Liver (tissue), 9 donors: ENCODE results near the gene TUBGCP2. TPM values are rescaled to one million over a fixed set of nuclear protein-coding genes. Genes with fewer than 3 reads are reported as not detected.

ENCODE experiments used
- DNase-seq: peaks from one replicate; pipeline ENCODE4 v3.0.0-alpha.2; 2017; ENCODE audit warnings: low spot score
- H3K27ac ChIP-seq, 2 donors: one replicate each; pipeline ENCODE4 v1.7.0; 2013; ENCODE audit warnings: inconsistent platforms in 2 of 2, low read length in 2 of 2, control low read depth in 1 of 2, low read depth in 1 of 2, mild to moderate bottlenecking in 1 of 2
- H3K27me3 ChIP-seq, 4 donors: one replicate each; pipeline versions ENCODE4 v1.6.1 to v1.7.0; 2013; ENCODE audit warnings: low read length in 3 of 4, inconsistent platforms in 1 of 4, mild to moderate bottlenecking in 1 of 4, moderate library complexity in 1 of 4; ENCODE audit not compliant: control insufficient read depth in 4 of 4, insufficient read depth in 4 of 4
- H3K36me3 ChIP-seq, 4 donors: one replicate each; pipeline versions ENCODE4 v1.6.1 to v1.7.0; 2013; ENCODE audit warnings: low read length in 3 of 4, mild to moderate bottlenecking in 3 of 4, low read depth in 1 of 4, moderate library complexity in 1 of 4; ENCODE audit not compliant: control insufficient read depth in 4 of 4, insufficient read depth in 3 of 4
- H3K4me1 ChIP-seq, 4 donors: one replicate each; pipeline versions ENCODE4 v1.6.1 to v1.7.0; 2013; ENCODE audit warnings: low read length in 3 of 4, mild to moderate bottlenecking in 3 of 4, moderate library complexity in 1 of 4; ENCODE audit not compliant: control insufficient read depth in 4 of 4, insufficient read depth in 4 of 4
- H3K4me3 ChIP-seq, 3 donors: one replicate each; pipeline versions ENCODE4 v1.6.1 to v1.7.0; 2013; ENCODE audit warnings: low read length in 3 of 3, control low read depth in 1 of 3, low read depth in 1 of 3, mild to moderate bottlenecking in 1 of 3
- H3K9ac ChIP-seq, 2 donors: one replicate each; pipeline ENCODE4 v1.7.0; 2013; ENCODE audit warnings: low read length in 2 of 2, mild to moderate bottlenecking in 2 of 2, moderate library complexity in 2 of 2, control low read depth in 1 of 2, low read depth in 1 of 2
- H3K9me3 ChIP-seq, 4 donors: one replicate each; pipeline versions ENCODE4 v1.6.1 to v1.7.0; 2013; ENCODE audit warnings: low read length in 3 of 4; ENCODE audit not compliant: control insufficient read depth in 4 of 4
- ATF3 ChIP-seq: IDR thresholded peaks from 2 replicates; pipeline ENCODE4 v1.6.1; 2016; ENCODE audit warnings: antibody characterized with exemption
- EGR1 ChIP-seq, 2 donors: IDR thresholded peaks; 2 replicates each; pipeline ENCODE4 v1.6.1; 2016 to 2018; ENCODE audit warnings: antibody characterized with exemption in 2 of 2, low read depth in 2 of 2
- FOXA1 ChIP-seq: IDR thresholded peaks from 2 replicates; pipeline ENCODE4 v1.6.1; 2016; ENCODE audit warnings: antibody characterized with exemption
- FOXA2 ChIP-seq: IDR thresholded peaks from 2 replicates; pipeline ENCODE4 v1.6.1; 2016; ENCODE audit warnings: antibody characterized with exemption
- GABPA ChIP-seq, 2 donors: IDR thresholded peaks in 1 of 2; conservative IDR thresholded peaks in 1 of 2; 2 replicates each; pipeline ENCODE4 v1.6.1; 2016; ENCODE audit warnings: antibody characterized with exemption in 2 of 2, mild to moderate bottlenecking in 1 of 2, moderate library complexity in 1 of 2
- HNF4A ChIP-seq, 2 donors: conservative IDR thresholded peaks; 2 replicates each; pipeline ENCODE4 v1.6.1; 2016; ENCODE audit warnings: antibody characterized with exemption in 2 of 2, mild to moderate bottlenecking in 2 of 2
- HNF4G ChIP-seq: IDR thresholded peaks from 2 replicates; pipeline ENCODE4 v1.6.1; 2016; ENCODE audit warnings: antibody characterized with exemption
- RAD21 ChIP-seq, 2 donors: IDR thresholded peaks; 2 replicates each; pipeline ENCODE4 v1.6.1; 2016; ENCODE audit warnings: antibody characterized with exemption in 2 of 2, mild to moderate bottlenecking in 2 of 2
- REST ChIP-seq: IDR thresholded peaks from 2 replicates; pipeline ENCODE4 v1.6.1; 2016; ENCODE audit warnings: antibody characterized with exemption, mild to moderate bottlenecking
- RXRA ChIP-seq, 2 donors: IDR thresholded peaks; 2 replicates each; pipeline ENCODE4 v1.6.1; 2017 to 2018; ENCODE audit warnings: antibody characterized with exemption in 2 of 2, mild to moderate bottlenecking in 1 of 2
- SP1 ChIP-seq: IDR thresholded peaks from 2 replicates; pipeline ENCODE4 v1.6.1; 2018; ENCODE audit warnings: antibody characterized with exemption, mild to moderate bottlenecking
- YY1 ChIP-seq: IDR thresholded peaks from 2 replicates; pipeline ENCODE4 v1.6.1; 2016; ENCODE audit warnings: antibody characterized with exemption, mild to moderate bottlenecking
- ZBTB33 ChIP-seq: IDR thresholded peaks from 2 replicates; pipeline ENCODE4 v1.6.1; 2016; ENCODE audit warnings: antibody characterized with exemption
- WGBS: extraction: QIAGEN DNeasy Blood & Tissue Kit; methylation state at CpG from one replicate; pipeline ENCODE4 v1.1.7; 2013; 5-methylcytosine and 5-hydroxymethylcytosine counted together
- polyA plus RNA-seq, 2 donors: library from polyadenylated mRNA; stranded (reverse) in 1 of 2; unstranded in 1 of 2; fragments of 200-250 nt in 1 of 2; fragments of >200 nt in 1 of 2; fragmentation: Nextera tagmentation in 1 of 2; extraction: Ambion mirVana in 1 of 2; gene quantifications; one replicate each; pipeline versions ENCODE4 v1.2.1 to v1.2.3, GENCODE V29; 2013 to 2015
- total RNA-seq, 2 donors: library from RNA; depleted of rRNA; stranded (reverse); fragments of >200 nt; gene quantifications; one replicate each; pipeline ENCODE4 v1.2.3, GENCODE V29; 2014
- TF ChIP-seq, protein P1 (sequence below): fragments of 150-350 bp; IDR thresholded peaks from 2 replicates; pipeline ENCODE4 v1.5.1; 2017; ENCODE audit warnings: improper control_type of control experiment, low read depth, low read length; ENCODE audit not compliant: missing input control
- donor health status: healthy.
- donor health status: healthy.
- donor health status: healthy.
- donor health status: healthy.
- donor health status: healthy.

TUBGCP2 gene
- total and polyA plus RNA-seq, 4 donors = 18.8 to 32.4 (median 27.6) TPM

- no peak for TF ChIP-seq ZBTB33
These were observed 2.9 kb upstream of the TUBGCP2 start (continued) for GRCh38 chr10:133311570-133311969.

DNA sequence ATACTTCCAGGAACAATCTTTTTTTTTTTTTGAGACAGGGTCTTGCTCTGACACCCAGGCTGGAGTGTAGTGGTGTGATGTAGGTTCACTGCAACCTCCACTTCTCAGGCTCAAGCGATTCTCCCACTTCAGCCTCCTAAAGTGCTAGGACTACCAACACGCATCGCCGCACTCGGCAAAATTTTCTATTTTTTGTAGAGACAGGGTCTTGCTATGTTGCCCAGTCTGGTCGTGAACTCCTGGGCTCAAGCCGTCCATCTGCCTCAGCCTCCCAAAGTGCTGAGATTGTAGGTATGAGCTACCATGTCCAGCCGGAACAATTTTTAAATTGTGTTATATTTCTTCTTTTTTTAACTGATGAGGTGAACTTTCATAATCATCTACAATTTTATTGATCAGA, 2.1 kb upstream of the TUBGCP2 start:
- Histone ChIP-seq H3K4me1 (peaks cover 2 to 32% (median 27%) of the 10 kb centered on the region in 4 donors), H3K27me3 (no peaks in the 10 kb centered on the region), H3K9ac (no peak overlapping the region), H3K36me3 (peaks cover 0 to 21% (median 10%) of the 10 kb centered on the region in 4 donors), H3K9me3 (no peaks in the 10 kb centered on the region), H3K27ac (peak overlapping the region in 1 of 2 donors; percentile 91), H3K4me3 (no peak overlapping the region)
- 97% methylated on average over 8 of the region's 8 CpGs for WGBS
- no peak for DNase-seq
- TF ChIP-seq YY1 = no peak
- TF ChIP-seq HNF4G = no peak
- TF ChIP-seq SP1 = no peak
- no peak for TF ChIP-seq ATF3
- TF ChIP-seq, protein P1, sequence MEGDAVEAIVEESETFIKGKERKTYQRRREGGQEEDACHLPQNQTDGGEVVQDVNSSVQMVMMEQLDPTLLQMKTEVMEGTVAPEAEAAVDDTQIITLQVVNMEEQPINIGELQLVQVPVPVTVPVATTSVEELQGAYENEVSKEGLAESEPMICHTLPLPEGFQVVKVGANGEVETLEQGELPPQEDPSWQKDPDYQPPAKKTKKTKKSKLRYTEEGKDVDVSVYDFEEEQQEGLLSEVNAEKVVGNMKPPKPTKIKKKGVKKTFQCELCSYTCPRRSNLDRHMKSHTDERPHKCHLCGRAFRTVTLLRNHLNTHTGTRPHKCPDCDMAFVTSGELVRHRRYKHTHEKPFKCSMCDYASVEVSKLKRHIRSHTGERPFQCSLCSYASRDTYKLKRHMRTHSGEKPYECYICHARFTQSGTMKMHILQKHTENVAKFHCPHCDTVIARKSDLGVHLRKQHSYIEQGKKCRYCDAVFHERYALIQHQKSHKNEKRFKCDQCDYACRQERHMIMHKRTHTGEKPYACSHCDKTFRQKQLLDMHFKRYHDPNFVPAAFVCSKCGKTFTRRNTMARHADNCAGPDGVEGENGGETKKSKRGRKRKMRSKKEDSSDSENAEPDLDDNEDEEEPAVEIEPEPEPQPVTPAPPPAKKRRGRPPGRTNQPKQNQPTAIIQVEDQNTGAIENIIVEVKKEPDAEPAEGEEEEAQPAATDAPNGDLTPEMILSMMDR = no peak
- no peak for TF ChIP-seq HNF4A (conservative IDR thresholded peaks at IDR 0.05)
- TF ChIP-seq GABPA (IDR thresholded peaks at IDR 0.05 in 1 of 2, conservative IDR thresholded peaks at IDR 0.05 in 1 of 2) = no peak
- no peak for TF ChIP-seq FOXA1

- H3K9ac ChIP-seq = no peak overlapping the region
- 96% methylated on average over 16 of the region's 16 CpGs for WGBS
- H3K36me3 ChIP-seq = peaks cover 0 to 21% (median 10%) of the 10 kb centered on the region in 4 donors
- no peak for DNase-seq
- H3K27me3 ChIP-seq = no peaks in the 10 kb centered on the region
- peaks cover 2 to 36% (median 27%) of the 10 kb centered on the region in 4 donors for H3K4me1 ChIP-seq
- H3K4me3 ChIP-seq = no peak overlapping the region
- H3K27ac ChIP-seq = peak overlapping the region; percentile 91 to 98
- H3K9me3 ChIP-seq = no peaks in the 10 kb centered on the region
- no peak for TF ChIP-seq ZBTB33
- no peak for TF ChIP-seq ATF3
- no peak for TF ChIP-seq FOXA2
- TF ChIP-seq GABPA (IDR thresholded peaks at IDR 0.05 in 1 of 2, conservative IDR thresholded peaks at IDR 0.05 in 1 of 2) = no peak
- TF ChIP-seq RAD21 (IDR thresholded peaks at IDR 0.05) = no peak
- TF ChIP-seq HNF4G = no peak
- TF ChIP-seq SP1 = no peak
- no peak for TF ChIP-seq RXRA (IDR thresholded peaks at IDR 0.05)
- no peak for TF ChIP-seq FOXA1
- TF ChIP-seq YY1 = no peak
- no peak for TF ChIP-seq EGR1 (IDR thresholded peaks at IDR 0.05; ENCODE audit: low read depth in 2 of 2)
- TF ChIP-seq, protein P1 = no peak
- TF ChIP-seq REST = no peak
These were observed 1.7 kb upstream of the TUBGCP2 start for GRCh38 chr10:133310399-133310755.
